WTC11 (cell line): ENCODE data around the gene CYP27B1. TPM values are rescaled to one million over a fixed set of nuclear protein-coding genes. Genes with fewer than 3 reads are reported as not detected.

ENCODE experiments used
- ARID4B ChIP-seq: sonication (generic); formaldehyde crosslinking; IDR thresholded peaks from 2 replicates; pipeline ENCODE4 v1.8.0; 2023; ENCODE audit warnings: missing genetic modification reagents, mild to moderate bottlenecking, borderline replicate concordance
- FOXJ3 ChIP-seq: sonication (generic); formaldehyde crosslinking; IDR thresholded peaks from 2 replicates; pipeline ENCODE4 v1.9.0; 2021; ENCODE audit warnings: missing genetic modification reagents, mild to moderate bottlenecking, borderline replicate concordance
- FOXK1 ChIP-seq: sonication (generic); formaldehyde crosslinking; IDR thresholded peaks from 2 replicates; pipeline ENCODE4 v1.8.0; 2022; ENCODE audit warnings: mild to moderate bottlenecking, moderate library complexity, missing genetic modification reagents
- FOXP1 ChIP-seq: sonication (generic); formaldehyde crosslinking; IDR thresholded peaks from 2 replicates; pipeline ENCODE4 v1.8.0; 2022; ENCODE audit warnings: missing genetic modification reagents, mild to moderate bottlenecking, moderate library complexity, borderline replicate concordance
- HMGA2 ChIP-seq: fragments of 250-450 bp; sonication (Bioruptor Pico); IDR thresholded peaks from 2 replicates; pipeline ENCODE4 v1.4.0; 2021; ENCODE audit warnings: mild to moderate bottlenecking, moderate library complexity
- MAX ChIP-seq: sonication (generic); formaldehyde crosslinking; IDR thresholded peaks from 2 replicates; pipeline ENCODE4 v1.8.0; 2022; ENCODE audit warnings: mild to moderate bottlenecking, missing genetic modification reagents
- MXD4 ChIP-seq: fragments of 250-450 bp; sonication (Bioruptor Pico); IDR thresholded peaks from 2 replicates; pipeline ENCODE4 v1.8.0; 2021; ENCODE audit warnings: mild to moderate bottlenecking, moderate library complexity, borderline replicate concordance
- NFYB ChIP-seq: sonication (generic); formaldehyde crosslinking; conservative IDR thresholded peaks from 2 replicates; pipeline ENCODE4 v1.8.0; 2022; ENCODE audit warnings: low read depth, missing genetic modification reagents
- NR2C2 ChIP-seq: sonication (generic); formaldehyde crosslinking; IDR thresholded peaks from 2 replicates; pipeline ENCODE4 v1.8.0; 2022; ENCODE audit warnings: mild to moderate bottlenecking, missing genetic modification reagents
- PRRX2 ChIP-seq: fragments of 250-450 bp; sonication (Bioruptor Pico); IDR thresholded peaks from 2 replicates; pipeline ENCODE4 v1.8.0; 2021; ENCODE audit warnings: mild to moderate bottlenecking
- RORB ChIP-seq: fragments of 250-450 bp; sonication (Bioruptor Pico); IDR thresholded peaks from 2 replicates; pipeline ENCODE4 v1.9.0; 2021; ENCODE audit warnings: mild to moderate bottlenecking
- TEAD1 ChIP-seq: sonication (generic); formaldehyde crosslinking; IDR thresholded peaks from 2 replicates; pipeline ENCODE4 v1.8.0; 2022; ENCODE audit warnings: mild to moderate bottlenecking, missing genetic modification reagents
- USF1 ChIP-seq: sonication (generic); formaldehyde crosslinking; IDR thresholded peaks from 2 replicates; pipeline ENCODE4 v1.8.0; 2022; ENCODE audit warnings: mild to moderate bottlenecking, missing genetic modification reagents
- ZBTB21 ChIP-seq: sonication (generic); formaldehyde crosslinking; IDR thresholded peaks from 2 replicates; pipeline ENCODE4 v1.8.1; 2023; ENCODE audit warnings: mild to moderate bottlenecking, missing genetic modification reagents, borderline replicate concordance
- ZNF121 ChIP-seq: sonication (generic); formaldehyde crosslinking; IDR thresholded peaks from 2 replicates; pipeline ENCODE4 v1.8.0; 2023; ENCODE audit warnings: missing genetic modification reagents
- ZNF219 ChIP-seq: sonication (generic); formaldehyde crosslinking; IDR thresholded peaks from 2 replicates; pipeline ENCODE4 v1.8.0; 2023; ENCODE audit warnings: missing genetic modification reagents, mild to moderate bottlenecking, borderline replicate concordance
- ZNF281 ChIP-seq: sonication (generic); formaldehyde crosslinking; IDR thresholded peaks from 2 replicates; pipeline ENCODE4 v1.8.0; 2023; ENCODE audit warnings: mild to moderate bottlenecking, missing genetic modification reagents
- ZNF317 ChIP-seq: sonication (generic); formaldehyde crosslinking; IDR thresholded peaks from 2 replicates; pipeline ENCODE4 v1.8.1; 2023; ENCODE audit warnings: low read depth, mild to moderate bottlenecking, moderate library complexity, missing genetic modification reagents, borderline replicate concordance
- total RNA-seq: library from RNA; stranded (reverse); gene quantifications from 3 replicates; pipeline ENCODE4 v1.2.3, GENCODE V29; 2021
- TF ChIP-seq, protein P1 (sequence below): sonication (generic); formaldehyde crosslinking; IDR thresholded peaks from 2 replicates; pipeline ENCODE4 v1.8.0; 2022; ENCODE audit warnings: mild to moderate bottlenecking, missing genetic modification reagents
- TF ChIP-seq, protein P2 (sequence below): sonication (generic); formaldehyde crosslinking; IDR thresholded peaks from 2 replicates; pipeline ENCODE4 v1.8.1; 2022; ENCODE audit warnings: low read depth, mild to moderate bottlenecking, moderate library complexity, missing genetic modification reagents, borderline replicate concordance
- TF ChIP-seq, protein P3 (sequence below): sonication (generic); formaldehyde crosslinking; IDR thresholded peaks from 2 replicates; pipeline ENCODE4 v1.8.1; 2022; ENCODE audit warnings: mild to moderate bottlenecking, moderate library complexity, missing genetic modification reagents
- TF ChIP-seq, protein P4 (sequence below): fragments of 250-450 bp; sonication (Bioruptor Pico); IDR thresholded peaks from 2 replicates; pipeline ENCODE4 v1.9.0; 2021; ENCODE audit warnings: mild to moderate bottlenecking, borderline replicate concordance

CYP27B1 gene
- total RNA-seq, 1 experiment from 2014 or later = 2.1 TPM

- TF ChIP-seq ARID4B (CRISPR knock-in tag) (no peak), MXD4 (no peak), HMGA2 (no peak), FOXJ3 (no peak), PRRX2 (CRISPR knock-in tag) (no peak), MAX (CRISPR knock-in tag) (no peak), NR2C2 (no peak), FOXK1 (CRISPR knock-in tag) (peak; percentile 53; the same call in 1 of the 2 replicates), ZNF121 (no peak), ZNF317 (CRISPR knock-in tag) (no peak), NFYB (CRISPR knock-in tag) (no peak), ZNF219 (CRISPR knock-in tag) (no peak), ZBTB21 (peak; percentile 68; the same call in 1 of the 2 replicates), USF1 (no peak), FOXP1 (no peak), TEAD1 (CRISPR knock-in tag) (no peak), RORB (CRISPR knock-in tag) (no peak), ZNF281 (CRISPR knock-in tag) (0 out of 2 replicates have a peak, but pooled peaks have one; percentile 48)
- TF ChIP-seq, protein P1, sequence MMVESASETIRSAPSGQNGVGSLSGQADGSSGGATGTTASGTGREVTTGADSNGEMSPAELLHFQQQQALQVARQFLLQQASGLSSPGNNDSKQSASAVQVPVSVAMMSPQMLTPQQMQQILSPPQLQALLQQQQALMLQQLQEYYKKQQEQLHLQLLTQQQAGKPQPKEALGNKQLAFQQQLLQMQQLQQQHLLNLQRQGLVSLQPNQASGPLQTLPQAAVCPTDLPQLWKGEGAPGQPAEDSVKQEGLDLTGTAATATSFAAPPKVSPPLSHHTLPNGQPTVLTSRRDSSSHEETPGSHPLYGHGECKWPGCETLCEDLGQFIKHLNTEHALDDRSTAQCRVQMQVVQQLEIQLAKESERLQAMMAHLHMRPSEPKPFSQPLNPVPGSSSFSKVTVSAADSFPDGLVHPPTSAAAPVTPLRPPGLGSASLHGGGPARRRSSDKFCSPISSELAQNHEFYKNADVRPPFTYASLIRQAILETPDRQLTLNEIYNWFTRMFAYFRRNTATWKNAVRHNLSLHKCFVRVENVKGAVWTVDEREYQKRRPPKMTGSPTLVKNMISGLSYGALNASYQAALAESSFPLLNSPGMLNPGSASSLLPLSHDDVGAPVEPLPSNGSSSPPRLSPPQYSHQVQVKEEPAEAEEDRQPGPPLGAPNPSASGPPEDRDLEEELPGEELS = peak; percentile 60; the same call in 1 of the 2 replicates
- TF ChIP-seq, protein P2, sequence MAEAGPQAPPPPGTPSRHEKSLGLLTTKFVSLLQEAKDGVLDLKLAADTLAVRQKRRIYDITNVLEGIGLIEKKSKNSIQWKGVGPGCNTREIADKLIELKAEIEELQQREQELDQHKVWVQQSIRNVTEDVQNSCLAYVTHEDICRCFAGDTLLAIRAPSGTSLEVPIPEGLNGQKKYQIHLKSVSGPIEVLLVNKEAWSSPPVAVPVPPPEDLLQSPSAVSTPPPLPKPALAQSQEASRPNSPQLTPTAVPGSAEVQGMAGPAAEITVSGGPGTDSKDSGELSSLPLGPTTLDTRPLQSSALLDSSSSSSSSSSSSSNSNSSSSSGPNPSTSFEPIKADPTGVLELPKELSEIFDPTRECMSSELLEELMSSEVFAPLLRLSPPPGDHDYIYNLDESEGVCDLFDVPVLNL (CRISPR knock-in tag) = no peak; the same call in 1 of the 2 replicates
- TF ChIP-seq, protein P3, sequence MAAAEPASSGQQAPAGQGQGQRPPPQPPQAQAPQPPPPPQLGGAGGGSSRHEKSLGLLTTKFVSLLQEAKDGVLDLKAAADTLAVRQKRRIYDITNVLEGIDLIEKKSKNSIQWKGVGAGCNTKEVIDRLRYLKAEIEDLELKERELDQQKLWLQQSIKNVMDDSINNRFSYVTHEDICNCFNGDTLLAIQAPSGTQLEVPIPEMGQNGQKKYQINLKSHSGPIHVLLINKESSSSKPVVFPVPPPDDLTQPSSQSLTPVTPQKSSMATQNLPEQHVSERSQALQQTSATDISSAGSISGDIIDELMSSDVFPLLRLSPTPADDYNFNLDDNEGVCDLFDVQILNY (CRISPR knock-in tag) = no peak
- TF ChIP-seq, protein P4, sequence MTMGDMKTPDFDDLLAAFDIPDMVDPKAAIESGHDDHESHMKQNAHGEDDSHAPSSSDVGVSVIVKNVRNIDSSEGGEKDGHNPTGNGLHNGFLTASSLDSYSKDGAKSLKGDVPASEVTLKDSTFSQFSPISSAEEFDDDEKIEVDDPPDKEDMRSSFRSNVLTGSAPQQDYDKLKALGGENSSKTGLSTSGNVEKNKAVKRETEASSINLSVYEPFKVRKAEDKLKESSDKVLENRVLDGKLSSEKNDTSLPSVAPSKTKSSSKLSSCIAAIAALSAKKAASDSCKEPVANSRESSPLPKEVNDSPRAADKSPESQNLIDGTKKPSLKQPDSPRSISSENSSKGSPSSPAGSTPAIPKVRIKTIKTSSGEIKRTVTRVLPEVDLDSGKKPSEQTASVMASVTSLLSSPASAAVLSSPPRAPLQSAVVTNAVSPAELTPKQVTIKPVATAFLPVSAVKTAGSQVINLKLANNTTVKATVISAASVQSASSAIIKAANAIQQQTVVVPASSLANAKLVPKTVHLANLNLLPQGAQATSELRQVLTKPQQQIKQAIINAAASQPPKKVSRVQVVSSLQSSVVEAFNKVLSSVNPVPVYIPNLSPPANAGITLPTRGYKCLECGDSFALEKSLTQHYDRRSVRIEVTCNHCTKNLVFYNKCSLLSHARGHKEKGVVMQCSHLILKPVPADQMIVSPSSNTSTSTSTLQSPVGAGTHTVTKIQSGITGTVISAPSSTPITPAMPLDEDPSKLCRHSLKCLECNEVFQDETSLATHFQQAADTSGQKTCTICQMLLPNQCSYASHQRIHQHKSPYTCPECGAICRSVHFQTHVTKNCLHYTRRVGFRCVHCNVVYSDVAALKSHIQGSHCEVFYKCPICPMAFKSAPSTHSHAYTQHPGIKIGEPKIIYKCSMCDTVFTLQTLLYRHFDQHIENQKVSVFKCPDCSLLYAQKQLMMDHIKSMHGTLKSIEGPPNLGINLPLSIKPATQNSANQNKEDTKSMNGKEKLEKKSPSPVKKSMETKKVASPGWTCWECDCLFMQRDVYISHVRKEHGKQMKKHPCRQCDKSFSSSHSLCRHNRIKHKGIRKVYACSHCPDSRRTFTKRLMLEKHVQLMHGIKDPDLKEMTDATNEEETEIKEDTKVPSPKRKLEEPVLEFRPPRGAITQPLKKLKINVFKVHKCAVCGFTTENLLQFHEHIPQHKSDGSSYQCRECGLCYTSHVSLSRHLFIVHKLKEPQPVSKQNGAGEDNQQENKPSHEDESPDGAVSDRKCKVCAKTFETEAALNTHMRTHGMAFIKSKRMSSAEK (CRISPR knock-in tag) = no peak
Observed at GRCh38 chr12:57727758-57728395, 39.0 kb downstream of the CYP27B1 start (continued).
